SK-N-SH treated with all-trans-retinoic acid at 6 μM for 48 hours (cell line): ENCODE data around the gene CSRNP2.

Experiments used
- ATAC-seq: fragments of 200-7000 bp; cut with Tn5 transposase; 3 replicates; pipeline ENCODE4 v1.9.1; 2020; ENCODE audit warnings: mild to moderate bottlenecking, moderate library complexity
- ARNTL ChIP-seq: fragments of 450-650 bp; formaldehyde crosslinking; IDR thresholded peaks from 2 replicates; pipeline ENCODE4 v1.5.0; 2020; ENCODE audit warnings: low read depth, mild to moderate bottlenecking, moderate library complexity, borderline replicate concordance
- BACH2 ChIP-seq: fragments of 250-450 bp; sonication (Bioruptor Pico); IDR thresholded peaks from 2 replicates; pipeline ENCODE4 v1.9.0; 2021; ENCODE audit warnings: mild to moderate bottlenecking, borderline replicate concordance
- CSDC2 ChIP-seq: fragments of 250-450 bp; sonication (Bioruptor Pico); IDR thresholded peaks from 2 replicates; pipeline ENCODE4 v1.5.0; 2020; ENCODE audit warnings: mild to moderate bottlenecking, moderate library complexity
- ESRRG ChIP-seq: fragments of 250-450 bp; sonication (Bioruptor Pico); IDR thresholded peaks from 2 replicates; pipeline ENCODE4 v1.6.1; 2021; ENCODE audit warnings: mild to moderate bottlenecking
- GLIS3 ChIP-seq: fragments of 250-450 bp; sonication (Bioruptor Pico); IDR thresholded peaks from 2 replicates; pipeline ENCODE4 v1.5.0; 2020; ENCODE audit warnings: mild to moderate bottlenecking, moderate library complexity
- ISL1 ChIP-seq: fragments of 250-450 bp; sonication (Bioruptor Pico); IDR thresholded peaks from 2 replicates; pipeline ENCODE4 v2.1.2; 2022; ENCODE audit warnings: mild to moderate bottlenecking, moderate library complexity
- OSR1 ChIP-seq: fragments of 250-450 bp; sonication (Bioruptor Pico); IDR thresholded peaks from 2 replicates; pipeline ENCODE4 v1.8.0; 2022; ENCODE audit warnings: moderate library complexity, mild to moderate bottlenecking, inconsistent platforms
- PPARA ChIP-seq: fragments of 250-450 bp; sonication (Bioruptor Pico); IDR thresholded peaks from 2 replicates; pipeline ENCODE4 v1.5.0; 2020; ENCODE audit warnings: mild to moderate bottlenecking, borderline replicate concordance
- SNAI2 ChIP-seq: fragments of 250-450 bp; sonication (Bioruptor Pico); IDR thresholded peaks from 2 replicates; pipeline ENCODE4 v1.5.0; 2020; ENCODE audit warnings: mild to moderate bottlenecking, moderate library complexity
- TCF4 ChIP-seq: fragments of 250-450 bp; sonication (Bioruptor Pico); IDR thresholded peaks from 2 replicates; pipeline ENCODE4 v1.8.0; 2021; ENCODE audit warnings: mild to moderate bottlenecking, moderate library complexity, borderline replicate concordance
- TOX ChIP-seq: fragments of 250-450 bp; sonication (Bioruptor Pico); IDR thresholded peaks from 2 replicates; pipeline ENCODE4 v1.8.0; 2021; ENCODE audit warnings: mild to moderate bottlenecking, moderate library complexity, borderline replicate concordance
- ZC3H10 ChIP-seq: fragments of 250-450 bp; sonication (Bioruptor Pico); IDR thresholded peaks from 2 replicates; pipeline ENCODE4 v1.5.1; 2021; ENCODE audit warnings: mild to moderate bottlenecking, moderate library complexity
- ZFP30 ChIP-seq: fragments of 450-650 bp; formaldehyde crosslinking; IDR thresholded peaks from 2 replicates; pipeline ENCODE4 v1.5.0; 2022; ENCODE audit warnings: mild to moderate bottlenecking, moderate library complexity
- ZNF565 ChIP-seq: fragments of 450-650 bp; formaldehyde crosslinking; conservative IDR thresholded peaks from 2 replicates; pipeline ENCODE4 v1.5.0; 2020; ENCODE audit warnings: low read depth, mild to moderate bottlenecking, moderate library complexity
- ZNF70 ChIP-seq: fragments of 450-650 bp; formaldehyde crosslinking; IDR thresholded peaks from 2 replicates; pipeline ENCODE4 v1.5.0; 2020; ENCODE audit warnings: mild to moderate bottlenecking, moderate library complexity
- ZNF8 ChIP-seq: fragments of 450-650 bp; formaldehyde crosslinking; IDR thresholded peaks from 2 replicates; pipeline ENCODE4 v1.5.0; 2020; ENCODE audit warnings: mild to moderate bottlenecking, moderate library complexity
- TF ChIP-seq, protein P1 (sequence below): fragments of 250-450 bp; sonication (Bioruptor Pico); IDR thresholded peaks from 2 replicates; pipeline ENCODE4 v1.8.0; 2021; ENCODE audit warnings: low read depth, mild to moderate bottlenecking, moderate library complexity, borderline replicate concordance
- TF ChIP-seq, protein P2 (sequence below): fragments of 250-450 bp; sonication (Bioruptor Pico); IDR thresholded peaks from 2 replicates; pipeline ENCODE4 v1.8.0; 2020; ENCODE audit warnings: mild to moderate bottlenecking, moderate library complexity, borderline replicate concordance
- TF ChIP-seq, protein P3 (sequence below): fragments of 250-450 bp; sonication (Bioruptor Pico); IDR thresholded peaks from 2 replicates; pipeline ENCODE4 v1.5.1; 2021; ENCODE audit warnings: mild to moderate bottlenecking, moderate library complexity
- TF ChIP-seq, protein P4 (sequence below): fragments of 250-450 bp; sonication (Bioruptor Pico); IDR thresholded peaks from 2 replicates; pipeline ENCODE4 v1.5.0; 2020; ENCODE audit warnings: mild to moderate bottlenecking, moderate library complexity
- TF ChIP-seq, protein P5 (sequence below): fragments of 250-450 bp; sonication (Bioruptor Pico); IDR thresholded peaks from 2 replicates; pipeline ENCODE4 v1.5.1; 2020; ENCODE audit warnings: low read depth, mild to moderate bottlenecking, moderate library complexity

CSRNP2 gene

DNA sequence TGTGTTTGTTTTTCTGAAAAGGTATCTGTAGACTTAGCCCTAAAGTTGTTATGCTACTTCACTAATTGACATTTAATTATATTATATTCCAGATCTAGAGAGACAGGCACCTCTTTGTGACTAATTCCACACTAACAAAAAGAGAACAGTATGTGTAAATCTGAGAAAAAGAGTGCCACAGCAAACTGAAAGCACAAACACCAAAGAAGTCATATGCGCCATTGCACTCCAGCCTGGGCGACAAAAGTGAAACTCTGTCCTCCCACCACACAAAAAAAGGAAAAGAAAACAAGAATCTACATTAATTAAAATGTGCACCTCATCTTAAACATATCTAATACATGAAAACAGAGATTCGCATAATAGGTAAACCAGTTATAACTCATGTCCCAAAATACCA lies 4.4 kb upstream of the CSRNP2 start (continued):
- TF ChIP-seq, protein P1, sequence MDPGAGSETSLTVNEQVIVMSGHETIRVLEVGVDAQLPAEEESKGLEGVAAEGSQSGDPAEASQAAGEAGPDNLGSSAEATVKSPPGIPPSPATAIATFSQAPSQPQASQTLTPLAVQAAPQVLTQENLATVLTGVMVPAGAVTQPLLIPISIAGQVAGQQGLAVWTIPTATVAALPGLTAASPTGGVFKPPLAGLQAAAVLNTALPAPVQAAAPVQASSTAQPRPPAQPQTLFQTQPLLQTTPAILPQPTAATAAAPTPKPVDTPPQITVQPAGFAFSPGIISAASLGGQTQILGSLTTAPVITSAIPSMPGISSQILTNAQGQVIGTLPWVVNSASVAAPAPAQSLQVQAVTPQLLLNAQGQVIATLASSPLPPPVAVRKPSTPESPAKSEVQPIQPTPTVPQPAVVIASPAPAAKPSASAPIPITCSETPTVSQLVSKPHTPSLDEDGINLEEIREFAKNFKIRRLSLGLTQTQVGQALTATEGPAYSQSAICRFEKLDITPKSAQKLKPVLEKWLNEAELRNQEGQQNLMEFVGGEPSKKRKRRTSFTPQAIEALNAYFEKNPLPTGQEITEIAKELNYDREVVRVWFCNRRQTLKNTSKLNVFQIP (CRISPR knock-in tag), result no peak
- no peak for TF ChIP-seq ZFP30
- TF ChIP-seq PPARA, result no peak
- TF ChIP-seq TCF4 (CRISPR knock-in tag), result no peak
- TF ChIP-seq, all 23 proteins: peak for 0

DNA sequence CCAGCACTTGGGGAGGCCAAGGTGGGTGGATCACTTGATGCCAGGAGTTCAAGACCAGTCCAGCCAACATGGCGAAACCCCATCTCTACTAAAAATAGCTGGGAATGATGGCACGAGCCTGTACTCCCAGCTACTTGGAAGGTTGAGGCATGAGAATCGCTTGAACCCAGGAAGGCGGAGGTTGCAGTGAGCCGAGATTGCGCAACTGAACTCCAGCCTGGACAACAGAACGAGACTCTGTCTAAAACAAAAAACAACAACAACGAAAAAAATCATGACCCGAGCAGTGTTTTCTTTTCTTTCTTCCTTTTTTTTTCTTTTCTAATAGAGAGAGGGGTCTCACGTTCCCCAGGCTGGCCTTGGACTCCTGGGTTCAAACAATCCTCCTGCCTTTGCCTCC lies 3.5 kb upstream of the CSRNP2 start:
- TF ChIP-seq CSDC2, result no peak
- TF ChIP-seq, protein P2, sequence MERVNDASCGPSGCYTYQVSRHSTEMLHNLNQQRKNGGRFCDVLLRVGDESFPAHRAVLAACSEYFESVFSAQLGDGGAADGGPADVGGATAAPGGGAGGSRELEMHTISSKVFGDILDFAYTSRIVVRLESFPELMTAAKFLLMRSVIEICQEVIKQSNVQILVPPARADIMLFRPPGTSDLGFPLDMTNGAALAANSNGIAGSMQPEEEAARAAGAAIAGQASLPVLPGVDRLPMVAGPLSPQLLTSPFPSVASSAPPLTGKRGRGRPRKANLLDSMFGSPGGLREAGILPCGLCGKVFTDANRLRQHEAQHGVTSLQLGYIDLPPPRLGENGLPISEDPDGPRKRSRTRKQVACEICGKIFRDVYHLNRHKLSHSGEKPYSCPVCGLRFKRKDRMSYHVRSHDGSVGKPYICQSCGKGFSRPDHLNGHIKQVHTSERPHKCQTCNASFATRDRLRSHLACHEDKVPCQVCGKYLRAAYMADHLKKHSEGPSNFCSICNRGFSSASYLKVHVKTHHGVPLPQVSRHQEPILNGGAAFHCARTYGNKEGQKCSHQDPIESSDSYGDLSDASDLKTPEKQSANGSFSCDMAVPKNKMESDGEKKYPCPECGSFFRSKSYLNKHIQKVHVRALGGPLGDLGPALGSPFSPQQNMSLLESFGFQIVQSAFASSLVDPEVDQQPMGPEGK, result no peak
- no peak for TF ChIP-seq BACH2 (CRISPR knock-in tag)
- ATAC-seq, result no peak

DNA sequence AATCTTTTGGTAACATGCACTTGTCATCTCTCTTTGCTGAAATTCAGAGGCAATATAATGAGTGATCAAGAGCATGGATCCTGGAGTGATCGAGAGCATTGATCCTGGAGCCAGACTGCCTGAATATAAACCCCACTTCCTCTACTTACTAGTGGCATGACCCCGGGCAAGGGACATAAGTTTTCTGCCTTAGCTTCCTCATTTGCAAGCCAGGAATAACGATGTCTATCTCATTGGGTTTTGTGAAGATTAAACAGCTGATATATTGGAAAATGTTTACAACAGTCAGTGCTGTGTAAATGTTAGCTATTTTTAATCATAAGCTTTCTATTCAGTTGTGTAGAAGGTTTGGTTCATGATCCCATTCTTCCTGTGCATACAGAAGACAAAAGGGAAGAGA lies 2.4 kb upstream of the CSRNP2 start:
- ATAC-seq, result no peak
- TF ChIP-seq GLIS3 (CRISPR knock-in tag) (no peak), ZNF70 (CRISPR knock-in tag) (no peak), PPARA (no peak), ARNTL (CRISPR knock-in tag) (no peak), ZNF8 (CRISPR knock-in tag) (no peak), ISL1 (CRISPR knock-in tag) (no peak), ZC3H10 (CRISPR knock-in tag) (no peak), SNAI2 (CRISPR knock-in tag) (no peak), OSR1 (CRISPR knock-in tag) (no peak)
- TF ChIP-seq, protein P3, sequence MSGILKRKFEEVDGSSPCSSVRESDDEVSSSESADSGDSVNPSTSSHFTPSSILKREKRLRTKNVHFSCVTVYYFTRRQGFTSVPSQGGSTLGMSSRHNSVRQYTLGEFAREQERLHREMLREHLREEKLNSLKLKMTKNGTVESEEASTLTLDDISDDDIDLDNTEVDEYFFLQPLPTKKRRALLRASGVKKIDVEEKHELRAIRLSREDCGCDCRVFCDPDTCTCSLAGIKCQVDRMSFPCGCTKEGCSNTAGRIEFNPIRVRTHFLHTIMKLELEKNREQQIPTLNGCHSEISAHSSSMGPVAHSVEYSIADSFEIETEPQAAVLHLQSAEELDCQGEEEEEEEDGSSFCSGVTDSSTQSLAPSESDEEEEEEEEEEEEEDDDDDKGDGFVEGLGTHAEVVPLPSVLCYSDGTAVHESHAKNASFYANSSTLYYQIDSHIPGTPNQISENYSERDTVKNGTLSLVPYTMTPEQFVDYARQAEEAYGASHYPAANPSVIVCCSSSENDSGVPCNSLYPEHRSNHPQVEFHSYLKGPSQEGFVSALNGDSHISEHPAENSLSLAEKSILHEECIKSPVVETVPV (CRISPR knock-in tag), result no peak

DNA sequence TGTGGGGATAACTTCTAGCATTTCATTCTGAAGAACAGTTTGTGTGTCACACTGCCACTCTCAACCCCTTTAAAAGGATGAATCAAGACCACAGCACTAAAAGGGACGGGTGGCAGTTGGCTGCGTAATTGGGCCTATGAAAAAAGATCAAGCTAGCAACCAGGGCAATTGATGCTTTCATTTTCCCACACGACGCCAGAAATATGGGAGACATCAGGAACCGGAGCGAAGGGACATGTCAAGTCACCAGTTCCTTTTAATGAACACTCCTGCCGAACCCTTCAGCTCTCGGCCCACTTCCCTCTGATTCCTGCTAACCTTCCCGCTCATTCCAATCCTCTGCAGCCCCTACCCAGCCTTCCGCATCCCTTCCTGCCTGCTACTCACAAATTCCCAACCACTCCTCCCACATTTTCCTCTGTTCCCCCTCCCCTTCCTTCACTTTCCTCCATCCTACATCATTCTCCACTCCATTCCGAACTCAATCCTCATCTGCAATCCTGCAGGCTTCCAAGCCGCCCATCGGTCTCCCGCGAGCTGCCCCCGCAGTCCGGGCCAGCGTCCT lies 753 bp downstream of the CSRNP2 start:
- no peak for TF ChIP-seq ZC3H10 (CRISPR knock-in tag)
- no peak for TF ChIP-seq ZNF70 (CRISPR knock-in tag)
- TF ChIP-seq TCF4 (CRISPR knock-in tag), result no peak
- no peak for TF ChIP-seq TOX (CRISPR knock-in tag)
- TF ChIP-seq ESRRG, result no peak
- TF ChIP-seq OSR1 (CRISPR knock-in tag), result no peak
- TF ChIP-seq, protein P3 (CRISPR knock-in tag), result no peak
- TF ChIP-seq ZNF8 (CRISPR knock-in tag), result no peak
- TF ChIP-seq SNAI2 (CRISPR knock-in tag), result no peak
- no peak for TF ChIP-seq PPARA
- TF ChIP-seq ZNF565 (CRISPR knock-in tag), result no peak
- TF ChIP-seq ZFP30, result no peak
- no peak for TF ChIP-seq BACH2 (CRISPR knock-in tag)
- TF ChIP-seq, protein P4, sequence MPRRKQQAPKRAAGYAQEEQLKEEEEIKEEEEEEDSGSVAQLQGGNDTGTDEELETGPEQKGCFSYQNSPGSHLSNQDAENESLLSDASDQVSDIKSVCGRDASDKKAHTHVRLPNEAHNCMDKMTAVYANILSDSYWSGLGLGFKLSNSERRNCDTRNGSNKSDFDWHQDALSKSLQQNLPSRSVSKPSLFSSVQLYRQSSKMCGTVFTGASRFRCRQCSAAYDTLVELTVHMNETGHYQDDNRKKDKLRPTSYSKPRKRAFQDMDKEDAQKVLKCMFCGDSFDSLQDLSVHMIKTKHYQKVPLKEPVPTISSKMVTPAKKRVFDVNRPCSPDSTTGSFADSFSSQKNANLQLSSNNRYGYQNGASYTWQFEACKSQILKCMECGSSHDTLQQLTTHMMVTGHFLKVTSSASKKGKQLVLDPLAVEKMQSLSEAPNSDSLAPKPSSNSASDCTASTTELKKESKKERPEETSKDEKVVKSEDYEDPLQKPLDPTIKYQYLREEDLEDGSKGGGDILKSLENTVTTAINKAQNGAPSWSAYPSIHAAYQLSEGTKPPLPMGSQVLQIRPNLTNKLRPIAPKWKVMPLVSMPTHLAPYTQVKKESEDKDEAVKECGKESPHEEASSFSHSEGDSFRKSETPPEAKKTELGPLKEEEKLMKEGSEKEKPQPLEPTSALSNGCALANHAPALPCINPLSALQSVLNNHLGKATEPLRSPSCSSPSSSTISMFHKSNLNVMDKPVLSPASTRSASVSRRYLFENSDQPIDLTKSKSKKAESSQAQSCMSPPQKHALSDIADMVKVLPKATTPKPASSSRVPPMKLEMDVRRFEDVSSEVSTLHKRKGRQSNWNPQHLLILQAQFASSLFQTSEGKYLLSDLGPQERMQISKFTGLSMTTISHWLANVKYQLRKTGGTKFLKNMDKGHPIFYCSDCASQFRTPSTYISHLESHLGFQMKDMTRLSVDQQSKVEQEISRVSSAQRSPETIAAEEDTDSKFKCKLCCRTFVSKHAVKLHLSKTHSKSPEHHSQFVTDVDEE (CRISPR knock-in tag), result no peak
- TF ChIP-seq, protein P2, result no peak
- TF ChIP-seq, protein P5, sequence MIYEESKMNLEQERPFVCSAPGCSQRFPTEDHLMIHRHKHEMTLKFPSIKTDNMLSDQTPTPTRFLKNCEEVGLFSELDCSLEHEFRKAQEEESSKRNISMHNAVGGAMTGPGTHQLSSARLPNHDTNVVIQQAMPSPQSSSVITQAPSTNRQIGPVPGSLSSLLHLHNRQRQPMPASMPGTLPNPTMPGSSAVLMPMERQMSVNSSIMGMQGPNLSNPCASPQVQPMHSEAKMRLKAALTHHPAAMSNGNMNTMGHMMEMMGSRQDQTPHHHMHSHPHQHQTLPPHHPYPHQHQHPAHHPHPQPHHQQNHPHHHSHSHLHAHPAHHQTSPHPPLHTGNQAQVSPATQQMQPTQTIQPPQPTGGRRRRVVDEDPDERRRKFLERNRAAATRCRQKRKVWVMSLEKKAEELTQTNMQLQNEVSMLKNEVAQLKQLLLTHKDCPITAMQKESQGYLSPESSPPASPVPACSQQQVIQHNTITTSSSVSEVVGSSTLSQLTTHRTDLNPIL (CRISPR knock-in tag), result no peak
- no peak for TF ChIP-seq ISL1 (CRISPR knock-in tag)
- no peak for TF ChIP-seq ARNTL (CRISPR knock-in tag)
- TF ChIP-seq, all 23 proteins: peak for 0
- peak; percentile 53 for ATAC-seq
